22Rv1 (cell line): ENCODE data around the gene BPGM.

Experiments used
- CTCF ChIP-seq: fragments of 450-650 bp; IDR thresholded peaks from 2 replicates; pipeline ENCODE4 v1.5.1; 2017; ENCODE audit warnings: mild to moderate bottlenecking
- ZFX ChIP-seq: fragments of 450-650 bp; IDR thresholded peaks from 2 replicates; pipeline ENCODE4 v1.6.1; 2017; ENCODE audit warnings: antibody characterized with exemption, borderline replicate concordance

- no peak for TF ChIP-seq CTCF
- no peak for TF ChIP-seq ZFX
Measured at GRCh38 chr7:134696261-134696660, 49.6 kb downstream of the BPGM start.
